GM19463 (cell line): Measurements from ENCODE around the gene IGSF3.
"Not testable (repeated sequence)": the region's sequence is repeated elsewhere in the genome, so short reads cannot be mapped to it uniquely, and the experiment has no call there.

Source experiments
- ATAC-seq: cut with Tn5 transposase; IDR thresholded peaks from one replicate; pipeline ENCODE4 v1.9.1; 2021; ENCODE audit warnings: mild to moderate bottlenecking, moderate library complexity; ENCODE audit not compliant: unreplicated experiment

Gene IGSF3

GRCh38 chr1:116664366-116664977 lies 3.1 kb downstream of the IGSF3 start:
- ATAC-seq = no peak

- no peak for ATAC-seq
Observed at GRCh38 chr1:116663821-116664220, 3.7 kb downstream of the IGSF3 start.

GRCh38 chr1:116661633-116662032 lies 5.9 kb downstream of the IGSF3 start:
- ATAC-seq = no peak

GRCh38 chr1:116658645-116659044 lies 8.9 kb downstream of the IGSF3 start:
- ATAC-seq = not testable (repeated sequence)

- ATAC-seq = not testable (repeated sequence)
Observed at GRCh38 chr1:116657836-116658235, 9.7 kb downstream of the IGSF3 start.

- ATAC-seq = no peak
Observed at GRCh38 chr1:116654351-116654750, 13.2 kb downstream of the IGSF3 start.

- ATAC-seq = not testable (repeated sequence)
Observed at GRCh38 chr1:116652598-116652997, 14.9 kb downstream of the IGSF3 start.

- not testable (repeated sequence) for ATAC-seq
Observed at GRCh38 chr1:116650781-116651180, 16.8 kb downstream of the IGSF3 start.

GRCh38 chr1:116649041-116649440 lies 18.5 kb downstream of the IGSF3 start:
- not testable (repeated sequence) for ATAC-seq

- not testable (repeated sequence) for ATAC-seq
Observed at GRCh38 chr1:116648325-116648724, 19.2 kb downstream of the IGSF3 start.

GRCh38 chr1:116647186-116647585 lies 20.3 kb downstream of the IGSF3 start:
- ATAC-seq = not testable (repeated sequence)

- not testable (repeated sequence) for ATAC-seq
Observed at GRCh38 chr1:116646673-116647170, 20.8 kb downstream of the IGSF3 start.

GRCh38 chr1:116645802-116646672 lies 21.5 kb downstream of the IGSF3 start:
- not testable (repeated sequence) for ATAC-seq

GRCh38 chr1:116644993-116645392 lies 22.5 kb downstream of the IGSF3 start:
- ATAC-seq = not testable (repeated sequence)

GRCh38 chr1:116644096-116644495 lies 23.4 kb downstream of the IGSF3 start:
- not testable (repeated sequence) for ATAC-seq

GRCh38 chr1:116643281-116643751 lies 24.2 kb downstream of the IGSF3 start:
- ATAC-seq = not testable (repeated sequence)

- not testable (repeated sequence) for ATAC-seq
Observed at GRCh38 chr1:116642311-116643280, 24.9 kb downstream of the IGSF3 start.

- not testable (repeated sequence) for ATAC-seq
Observed at GRCh38 chr1:116637583-116637982, 29.9 kb downstream of the IGSF3 start.

- not testable (repeated sequence) for ATAC-seq
Observed at GRCh38 chr1:116636584-116636983, 30.9 kb downstream of the IGSF3 start.

- not testable (repeated sequence) for ATAC-seq
Observed at GRCh38 chr1:116634386-116634785, 33.1 kb downstream of the IGSF3 start.
